HL-60 (cell line): ENCODE measurements around the gene L3MBTL3.
"Not testable (repeated sequence)": the region's sequence is repeated elsewhere in the genome, so short reads cannot be mapped to it uniquely, and the experiment has no call there.

Experiments used
- GABPA ChIP-seq: IDR thresholded peaks from 2 replicates; pipeline ENCODE4 v1.6.1; 2012; ENCODE audit warnings: low read depth
- TF ChIP-seq, protein P1 (sequence below): IDR thresholded peaks from one replicate; pipeline ENCODE4 v1.5.1; 2011; ENCODE audit warnings: low read length, control low read depth, inconsistent platforms; ENCODE audit not compliant: insufficient read depth
- TF ChIP-seq, protein P2 (sequence below): IDR thresholded peaks from 2 replicates; pipeline ENCODE4 v1.6.1; 2012; ENCODE audit warnings: low read depth; ENCODE audit not compliant: insufficient replicate concordance

DNA sequence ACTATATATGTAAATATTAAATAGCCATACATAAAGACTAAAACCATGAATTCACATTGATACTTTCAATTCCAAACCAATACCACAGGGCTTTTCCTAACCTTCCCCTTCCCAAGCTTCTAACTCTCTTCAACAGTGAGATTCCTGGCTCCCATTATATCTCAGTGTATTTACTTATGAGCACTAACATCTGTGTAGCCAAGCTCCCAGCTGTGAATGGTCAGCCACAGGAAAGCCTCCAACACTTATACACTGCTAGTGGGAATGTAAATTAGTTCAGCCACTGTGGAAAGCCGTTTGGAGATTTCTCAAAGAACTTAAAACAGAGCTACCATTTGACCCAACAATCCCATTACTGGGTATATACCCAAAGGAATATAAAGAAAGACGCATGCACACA is 130.6 kb downstream of the L3MBTL3 start:
- TF ChIP-seq, protein P1, sequence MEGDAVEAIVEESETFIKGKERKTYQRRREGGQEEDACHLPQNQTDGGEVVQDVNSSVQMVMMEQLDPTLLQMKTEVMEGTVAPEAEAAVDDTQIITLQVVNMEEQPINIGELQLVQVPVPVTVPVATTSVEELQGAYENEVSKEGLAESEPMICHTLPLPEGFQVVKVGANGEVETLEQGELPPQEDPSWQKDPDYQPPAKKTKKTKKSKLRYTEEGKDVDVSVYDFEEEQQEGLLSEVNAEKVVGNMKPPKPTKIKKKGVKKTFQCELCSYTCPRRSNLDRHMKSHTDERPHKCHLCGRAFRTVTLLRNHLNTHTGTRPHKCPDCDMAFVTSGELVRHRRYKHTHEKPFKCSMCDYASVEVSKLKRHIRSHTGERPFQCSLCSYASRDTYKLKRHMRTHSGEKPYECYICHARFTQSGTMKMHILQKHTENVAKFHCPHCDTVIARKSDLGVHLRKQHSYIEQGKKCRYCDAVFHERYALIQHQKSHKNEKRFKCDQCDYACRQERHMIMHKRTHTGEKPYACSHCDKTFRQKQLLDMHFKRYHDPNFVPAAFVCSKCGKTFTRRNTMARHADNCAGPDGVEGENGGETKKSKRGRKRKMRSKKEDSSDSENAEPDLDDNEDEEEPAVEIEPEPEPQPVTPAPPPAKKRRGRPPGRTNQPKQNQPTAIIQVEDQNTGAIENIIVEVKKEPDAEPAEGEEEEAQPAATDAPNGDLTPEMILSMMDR = not testable (repeated sequence)
- TF ChIP-seq, protein P2, sequence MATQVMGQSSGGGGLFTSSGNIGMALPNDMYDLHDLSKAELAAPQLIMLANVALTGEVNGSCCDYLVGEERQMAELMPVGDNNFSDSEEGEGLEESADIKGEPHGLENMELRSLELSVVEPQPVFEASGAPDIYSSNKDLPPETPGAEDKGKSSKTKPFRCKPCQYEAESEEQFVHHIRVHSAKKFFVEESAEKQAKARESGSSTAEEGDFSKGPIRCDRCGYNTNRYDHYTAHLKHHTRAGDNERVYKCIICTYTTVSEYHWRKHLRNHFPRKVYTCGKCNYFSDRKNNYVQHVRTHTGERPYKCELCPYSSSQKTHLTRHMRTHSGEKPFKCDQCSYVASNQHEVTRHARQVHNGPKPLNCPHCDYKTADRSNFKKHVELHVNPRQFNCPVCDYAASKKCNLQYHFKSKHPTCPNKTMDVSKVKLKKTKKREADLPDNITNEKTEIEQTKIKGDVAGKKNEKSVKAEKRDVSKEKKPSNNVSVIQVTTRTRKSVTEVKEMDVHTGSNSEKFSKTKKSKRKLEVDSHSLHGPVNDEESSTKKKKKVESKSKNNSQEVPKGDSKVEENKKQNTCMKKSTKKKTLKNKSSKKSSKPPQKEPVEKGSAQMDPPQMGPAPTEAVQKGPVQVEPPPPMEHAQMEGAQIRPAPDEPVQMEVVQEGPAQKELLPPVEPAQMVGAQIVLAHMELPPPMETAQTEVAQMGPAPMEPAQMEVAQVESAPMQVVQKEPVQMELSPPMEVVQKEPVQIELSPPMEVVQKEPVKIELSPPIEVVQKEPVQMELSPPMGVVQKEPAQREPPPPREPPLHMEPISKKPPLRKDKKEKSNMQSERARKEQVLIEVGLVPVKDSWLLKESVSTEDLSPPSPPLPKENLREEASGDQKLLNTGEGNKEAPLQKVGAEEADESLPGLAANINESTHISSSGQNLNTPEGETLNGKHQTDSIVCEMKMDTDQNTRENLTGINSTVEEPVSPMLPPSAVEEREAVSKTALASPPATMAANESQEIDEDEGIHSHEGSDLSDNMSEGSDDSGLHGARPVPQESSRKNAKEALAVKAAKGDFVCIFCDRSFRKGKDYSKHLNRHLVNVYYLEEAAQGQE = not testable (repeated sequence)
- TF ChIP-seq GABPA = not testable (repeated sequence)
